ENCODE results near the gene CAPN15. TPM values are rescaled to one million over a fixed set of nuclear protein-coding genes. Genes with fewer than 3 reads are reported as not detected.

CAPN15 gene
- total RNA-seq, 4 donors from 2014 or later: 50.3 to 249 (median 167) TPM

DNA sequence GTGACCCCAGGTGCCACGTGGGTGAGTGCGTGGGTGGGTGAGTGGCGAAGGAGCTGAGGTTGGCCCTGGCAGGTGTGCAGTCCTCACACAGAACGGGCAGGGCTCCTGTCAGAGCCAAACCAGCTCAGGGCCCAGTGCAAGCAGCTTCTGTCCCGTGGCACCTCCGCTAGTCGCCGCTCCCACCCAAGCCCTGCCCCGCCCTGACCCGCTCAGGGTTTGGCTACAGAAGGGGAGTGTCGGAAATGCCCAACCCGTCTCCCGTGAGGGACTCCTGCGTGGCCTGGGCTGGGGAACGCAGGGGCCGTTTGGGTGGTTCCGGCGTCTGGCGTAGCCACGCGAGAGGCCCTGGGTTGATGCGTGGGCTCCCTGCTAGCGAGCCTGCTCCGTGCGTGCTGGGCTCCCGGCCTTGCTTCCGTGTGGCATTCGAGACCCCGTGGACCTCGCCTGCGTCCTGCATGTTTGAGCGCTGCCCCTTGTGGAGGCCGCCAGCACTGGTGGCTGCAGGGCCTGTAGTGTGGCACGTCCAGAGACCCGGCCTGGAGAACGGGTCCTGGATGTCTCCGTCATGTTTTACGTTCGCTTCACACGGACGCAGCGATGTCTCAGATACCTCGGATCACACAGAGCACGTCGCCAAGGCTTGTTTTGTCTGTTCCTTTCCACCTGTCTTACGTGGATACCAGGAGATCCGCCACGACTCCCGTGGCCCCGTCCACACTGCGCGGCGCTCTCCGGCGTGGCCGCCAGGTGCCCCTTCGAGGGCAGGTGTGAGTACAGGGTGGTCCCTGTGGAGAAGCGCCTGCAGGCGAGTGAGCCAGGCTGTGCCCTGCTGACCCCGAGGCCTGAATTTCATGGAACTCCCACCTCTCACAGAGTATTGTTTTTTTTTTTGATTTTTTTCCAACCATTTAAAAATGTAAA lies 10.2 kb downstream of the CAPN15 start:
- Histone ChIP-seq H3K27ac (peak overlapping the region in 1 of 4 donors; percentile 13), H3K27me3 (no peaks in the 10 kb centered on the region), H3K4me1 (peaks cover 0 to 19% (median 0%) of the 10 kb centered on the region in 4 donors), H3K36me3 (peaks cover 0 to 53% (median 0%) of the 10 kb centered on the region in 3 donors), H3K4me3 (no peak overlapping the region), H3K9me3 (no peaks in the 10 kb centered on the region)
- DNase-seq: no peak
- TF ChIP-seq POLR2A (IDR thresholded peaks at IDR 0.05): no peak
- TF ChIP-seq, protein P1, sequence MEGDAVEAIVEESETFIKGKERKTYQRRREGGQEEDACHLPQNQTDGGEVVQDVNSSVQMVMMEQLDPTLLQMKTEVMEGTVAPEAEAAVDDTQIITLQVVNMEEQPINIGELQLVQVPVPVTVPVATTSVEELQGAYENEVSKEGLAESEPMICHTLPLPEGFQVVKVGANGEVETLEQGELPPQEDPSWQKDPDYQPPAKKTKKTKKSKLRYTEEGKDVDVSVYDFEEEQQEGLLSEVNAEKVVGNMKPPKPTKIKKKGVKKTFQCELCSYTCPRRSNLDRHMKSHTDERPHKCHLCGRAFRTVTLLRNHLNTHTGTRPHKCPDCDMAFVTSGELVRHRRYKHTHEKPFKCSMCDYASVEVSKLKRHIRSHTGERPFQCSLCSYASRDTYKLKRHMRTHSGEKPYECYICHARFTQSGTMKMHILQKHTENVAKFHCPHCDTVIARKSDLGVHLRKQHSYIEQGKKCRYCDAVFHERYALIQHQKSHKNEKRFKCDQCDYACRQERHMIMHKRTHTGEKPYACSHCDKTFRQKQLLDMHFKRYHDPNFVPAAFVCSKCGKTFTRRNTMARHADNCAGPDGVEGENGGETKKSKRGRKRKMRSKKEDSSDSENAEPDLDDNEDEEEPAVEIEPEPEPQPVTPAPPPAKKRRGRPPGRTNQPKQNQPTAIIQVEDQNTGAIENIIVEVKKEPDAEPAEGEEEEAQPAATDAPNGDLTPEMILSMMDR (IDR thresholded peaks at IDR 0.05): no peak

DNA sequence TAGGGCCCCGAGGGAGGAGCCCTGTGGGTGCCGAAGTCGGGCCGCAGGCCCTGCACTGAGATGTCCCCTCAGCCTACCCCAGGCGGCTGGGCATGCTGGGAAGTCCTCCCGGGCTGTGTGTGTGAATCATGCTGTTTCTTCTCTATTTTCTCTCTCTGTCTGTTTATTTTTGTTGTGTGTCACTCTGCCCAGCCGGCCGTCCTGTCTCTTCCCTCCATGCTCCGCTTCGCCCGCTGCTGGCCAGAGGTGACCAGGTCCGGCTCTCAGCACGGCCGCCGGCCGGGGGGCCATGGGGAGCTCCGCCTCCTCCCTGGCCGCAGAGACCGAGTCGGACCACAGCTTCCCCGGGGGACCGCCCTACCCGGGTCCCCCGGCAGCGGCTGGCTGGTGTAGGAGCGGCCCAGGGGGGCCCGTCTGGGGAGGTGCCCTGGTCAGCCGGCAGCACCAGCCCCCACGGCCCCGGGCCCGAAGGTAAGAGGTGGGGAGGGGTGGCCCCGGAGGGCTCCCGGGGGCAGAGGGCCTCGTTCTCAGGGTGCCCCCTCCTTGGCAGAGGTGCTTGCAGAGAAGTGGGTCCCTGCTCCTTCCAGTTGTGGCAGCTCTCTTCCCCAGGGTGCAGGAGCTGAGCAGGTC lies 12.5 kb downstream of the CAPN15 start:
- H3K27ac ChIP-seq: no peak overlapping the region
- no peak for DNase-seq
- H3K27me3 ChIP-seq: no peaks in the 10 kb centered on the region
- peaks cover 0 to 12% (median 0%) of the 10 kb centered on the region in 4 donors for H3K4me1 ChIP-seq
- TF ChIP-seq, protein P1 (IDR thresholded peaks at IDR 0.05): no peak
- TF ChIP-seq POLR2A (IDR thresholded peaks at IDR 0.05): no peak
- no peak overlapping the region for H3K4me3 ChIP-seq
- H3K9me3 ChIP-seq: no peaks in the 10 kb centered on the region
- peaks cover 0 to 63% (median 0%) of the 10 kb centered on the region in 3 donors for H3K36me3 ChIP-seq

DNA sequence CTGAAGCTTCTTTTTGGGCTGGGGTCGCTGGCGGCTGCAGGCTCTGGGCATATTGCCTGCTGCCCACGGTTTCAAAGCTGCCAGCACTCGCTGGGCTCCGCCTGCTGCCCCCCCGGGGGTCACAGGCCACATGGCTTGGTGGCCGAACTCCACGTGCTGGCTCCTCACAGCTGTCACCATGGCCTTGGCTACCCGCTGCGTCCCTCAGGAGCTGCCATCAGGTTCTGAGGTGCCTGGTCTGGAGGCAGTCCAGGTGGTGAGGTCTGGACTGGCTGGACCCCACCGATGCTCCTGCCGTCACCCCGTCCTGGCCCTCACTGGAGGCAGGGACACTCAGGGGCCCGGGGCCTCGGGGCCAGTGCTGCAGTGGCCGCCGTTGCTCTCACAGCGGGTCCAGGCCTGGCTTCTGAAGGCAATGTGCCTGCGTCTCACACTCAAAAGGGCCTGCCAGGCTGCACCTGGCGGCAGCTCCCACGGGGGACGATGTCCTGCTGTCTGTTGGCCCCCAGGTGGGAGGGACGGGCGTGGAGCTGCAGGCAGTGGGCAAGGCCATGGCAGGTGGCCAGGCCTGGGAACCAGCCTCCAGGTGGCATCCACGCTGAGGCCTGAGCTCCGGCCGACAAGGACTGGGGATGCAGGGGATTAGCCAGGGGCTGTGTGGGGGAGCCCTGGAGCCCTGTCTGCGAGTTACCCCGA lies 13.3 kb downstream of the CAPN15 start:
- H3K9me3 ChIP-seq: no peaks in the 10 kb centered on the region
- H3K4me3 ChIP-seq: no peak overlapping the region
- H3K27me3 ChIP-seq: no peaks in the 10 kb centered on the region
- H3K4me1 ChIP-seq: peaks cover 0 to 7% (median 0%) of the 10 kb centered on the region in 4 donors
- H3K36me3 ChIP-seq: peaks cover 0 to 63% (median 0%) of the 10 kb centered on the region in 3 donors
- DNase-seq: no peak
- TF ChIP-seq, protein P1 (IDR thresholded peaks at IDR 0.05): no peak
- no peak for TF ChIP-seq POLR2A (IDR thresholded peaks at IDR 0.05)
- H3K27ac ChIP-seq: no peak overlapping the region

DNA sequence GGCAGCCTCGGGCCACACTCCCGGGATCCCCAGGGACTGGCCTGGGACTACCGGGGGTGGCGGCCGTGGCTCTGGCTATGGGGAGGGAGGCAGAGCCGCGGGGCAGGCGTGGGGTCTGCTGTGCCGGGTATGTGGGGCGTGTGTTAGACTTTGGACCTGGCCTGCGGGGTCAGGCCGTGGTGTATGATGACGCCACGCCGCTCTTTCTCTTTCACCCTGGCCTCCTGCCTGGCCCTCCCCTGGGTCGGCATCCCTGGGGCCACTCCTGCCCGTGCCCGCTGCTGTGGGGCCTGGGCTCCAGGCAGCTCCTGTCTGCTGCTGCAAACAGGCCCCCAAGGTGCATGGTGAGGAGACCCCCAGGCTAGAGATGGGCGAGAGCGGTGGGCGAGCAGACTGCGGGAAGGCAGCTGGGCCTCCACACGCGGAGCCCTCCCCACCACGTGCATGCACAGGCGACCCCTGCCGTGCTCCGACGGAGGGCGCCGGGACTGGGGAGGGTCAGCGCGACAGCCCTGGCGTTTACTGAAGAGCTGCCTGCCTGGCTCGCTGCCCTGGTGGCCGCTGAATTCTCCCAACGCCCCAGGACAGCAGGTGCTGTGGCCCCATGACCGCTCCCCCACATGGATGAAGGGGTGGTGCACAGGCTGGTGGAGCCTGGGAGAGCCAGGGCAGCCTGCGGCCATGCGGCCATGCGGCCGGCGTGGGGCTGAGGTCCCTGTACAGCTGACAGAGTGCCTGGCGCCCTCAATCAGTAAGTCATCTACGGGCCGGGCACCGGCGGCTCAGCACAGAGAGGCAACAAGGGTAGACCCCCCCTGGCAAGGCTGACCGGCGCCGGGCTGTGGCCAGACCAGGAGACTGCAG lies 16.0 kb downstream of the CAPN15 start:
- peaks cover 0 to 21% (median 0%) of the 10 kb centered on the region in 4 donors for H3K4me1 ChIP-seq
- H3K27ac ChIP-seq: peak overlapping the region in 1 of 4 donors; percentile 35
- H3K9me3 ChIP-seq: no peaks in the 10 kb centered on the region
- peak in 1 of 3 donors; percentile 65 for DNase-seq
- TF ChIP-seq POLR2A (IDR thresholded peaks at IDR 0.05): peak in 1 of 2 donors; percentile 14
- TF ChIP-seq, protein P1 (IDR thresholded peaks at IDR 0.05): no peak
- peak overlapping the region in 1 of 4 donors; percentile 6 for H3K4me3 ChIP-seq
- H3K27me3 ChIP-seq: no peaks in the 10 kb centered on the region
- peaks cover 0 to 52% (median 0%) of the 10 kb centered on the region in 3 donors for H3K36me3 ChIP-seq

All from Peyer's patch (tissue), 4 donors.